LNCAP (cell line): ENCODE data around the gene ELFN1.

ENCODE experiments used
- TF ChIP-seq, protein P1 (sequence below): fragments of 450-650 bp; IDR thresholded peaks from 2 replicates; pipeline ENCODE4 v1.5.1; 2017; ENCODE audit warnings: mild to moderate bottlenecking

ELFN1 gene

DNA sequence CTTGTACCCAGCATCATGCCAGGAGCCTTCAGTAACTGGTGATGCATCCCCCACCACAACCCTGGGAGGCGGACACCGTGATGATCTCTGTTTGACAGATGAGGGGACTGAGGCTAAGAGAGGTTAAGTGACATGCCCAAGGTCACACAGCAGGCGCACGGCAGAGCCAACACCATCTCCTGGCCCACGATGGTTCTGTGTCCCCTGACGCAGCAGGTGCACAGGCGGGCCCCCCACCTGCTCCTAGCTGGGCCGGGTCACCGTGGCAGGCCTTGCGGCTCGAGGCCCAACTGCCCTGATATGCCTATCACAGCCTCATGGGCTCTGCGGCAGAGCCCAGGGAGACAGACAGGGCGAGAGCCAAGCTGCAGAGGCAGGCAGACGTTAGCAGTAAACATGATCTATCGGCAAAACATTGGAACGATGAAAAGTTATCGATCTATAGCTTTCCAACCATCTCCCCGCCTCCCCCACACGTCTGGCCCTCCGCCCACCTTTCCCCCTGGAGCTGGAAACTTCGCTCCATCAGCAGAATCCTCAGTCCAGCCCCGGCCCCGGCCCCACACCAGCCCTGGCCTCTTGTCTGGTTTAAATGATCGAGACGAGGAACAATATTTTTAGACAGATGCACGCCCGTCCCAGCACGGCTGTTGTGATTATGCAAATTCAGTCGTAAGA lies 65.9 kb downstream of the ELFN1 start:
- TF ChIP-seq, protein P1, sequence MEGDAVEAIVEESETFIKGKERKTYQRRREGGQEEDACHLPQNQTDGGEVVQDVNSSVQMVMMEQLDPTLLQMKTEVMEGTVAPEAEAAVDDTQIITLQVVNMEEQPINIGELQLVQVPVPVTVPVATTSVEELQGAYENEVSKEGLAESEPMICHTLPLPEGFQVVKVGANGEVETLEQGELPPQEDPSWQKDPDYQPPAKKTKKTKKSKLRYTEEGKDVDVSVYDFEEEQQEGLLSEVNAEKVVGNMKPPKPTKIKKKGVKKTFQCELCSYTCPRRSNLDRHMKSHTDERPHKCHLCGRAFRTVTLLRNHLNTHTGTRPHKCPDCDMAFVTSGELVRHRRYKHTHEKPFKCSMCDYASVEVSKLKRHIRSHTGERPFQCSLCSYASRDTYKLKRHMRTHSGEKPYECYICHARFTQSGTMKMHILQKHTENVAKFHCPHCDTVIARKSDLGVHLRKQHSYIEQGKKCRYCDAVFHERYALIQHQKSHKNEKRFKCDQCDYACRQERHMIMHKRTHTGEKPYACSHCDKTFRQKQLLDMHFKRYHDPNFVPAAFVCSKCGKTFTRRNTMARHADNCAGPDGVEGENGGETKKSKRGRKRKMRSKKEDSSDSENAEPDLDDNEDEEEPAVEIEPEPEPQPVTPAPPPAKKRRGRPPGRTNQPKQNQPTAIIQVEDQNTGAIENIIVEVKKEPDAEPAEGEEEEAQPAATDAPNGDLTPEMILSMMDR: no peak

DNA sequence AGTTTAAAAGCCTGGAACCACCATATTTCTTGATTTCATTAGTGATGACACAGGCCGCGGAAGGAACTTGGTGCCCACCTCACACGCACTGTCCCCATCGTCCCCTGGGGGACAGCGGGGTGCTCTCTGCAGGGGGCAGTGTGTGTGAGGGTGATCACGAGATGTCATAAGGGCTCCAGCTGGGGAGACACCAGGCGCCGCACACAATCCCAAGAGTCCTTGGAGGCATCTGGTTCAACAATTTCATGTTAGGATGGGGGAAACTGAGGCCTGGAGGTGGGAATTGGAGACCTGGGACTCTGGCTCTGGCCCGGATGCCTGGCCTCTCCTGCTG lies 66.4 kb downstream of the ELFN1 start:
- TF ChIP-seq, protein P1: no peak

DNA sequence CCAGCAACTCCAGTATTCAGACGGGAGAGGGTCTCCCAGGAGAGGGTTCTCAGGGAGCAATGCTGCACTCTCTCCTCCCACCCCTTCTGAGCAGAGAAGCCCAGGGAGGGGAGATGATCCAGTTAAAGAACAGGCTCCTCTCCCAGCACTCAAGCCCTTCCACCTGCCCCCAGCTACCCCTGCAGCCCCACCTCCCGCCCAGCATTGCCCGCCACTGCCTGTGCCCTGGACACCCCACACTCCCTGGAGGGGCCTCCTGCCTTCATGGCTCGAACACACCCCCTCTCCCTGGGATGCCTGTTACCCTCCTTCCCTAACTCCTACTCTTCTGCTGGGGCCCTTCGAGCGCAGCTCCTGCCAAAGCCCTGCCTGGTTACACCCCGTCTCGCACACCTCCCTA lies 66.8 kb downstream of the ELFN1 start:
- TF ChIP-seq, protein P1: no peak

GRCh38 chr7:1737523-1737922 lies 67.4 kb downstream of the ELFN1 start:
- TF ChIP-seq, protein P1: no peak

DNA sequence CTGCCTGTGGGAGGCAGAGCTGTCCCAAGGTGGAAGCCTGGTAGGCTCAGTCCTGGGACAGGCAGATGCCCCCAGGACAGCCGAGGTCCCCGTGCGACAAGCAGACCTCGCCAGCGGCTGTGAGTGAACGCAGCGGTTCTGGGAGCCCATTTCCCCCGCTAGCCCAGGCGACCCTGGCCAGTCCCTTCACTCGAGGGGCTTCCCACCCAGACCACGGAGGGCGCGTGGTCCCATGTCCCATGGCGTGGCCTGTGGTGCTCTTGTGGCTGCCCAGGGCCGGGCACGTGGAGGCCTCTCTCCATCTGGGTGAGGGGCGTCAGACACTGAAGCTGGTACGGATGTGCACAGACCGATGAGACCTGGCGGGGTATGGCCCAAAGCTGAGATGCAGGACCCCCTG lies 67.9 kb downstream of the ELFN1 start:
- TF ChIP-seq, protein P1: no peak

GRCh38 chr7:1738511-1738910 lies 68.4 kb downstream of the ELFN1 start:
- TF ChIP-seq, protein P1: no peak

DNA sequence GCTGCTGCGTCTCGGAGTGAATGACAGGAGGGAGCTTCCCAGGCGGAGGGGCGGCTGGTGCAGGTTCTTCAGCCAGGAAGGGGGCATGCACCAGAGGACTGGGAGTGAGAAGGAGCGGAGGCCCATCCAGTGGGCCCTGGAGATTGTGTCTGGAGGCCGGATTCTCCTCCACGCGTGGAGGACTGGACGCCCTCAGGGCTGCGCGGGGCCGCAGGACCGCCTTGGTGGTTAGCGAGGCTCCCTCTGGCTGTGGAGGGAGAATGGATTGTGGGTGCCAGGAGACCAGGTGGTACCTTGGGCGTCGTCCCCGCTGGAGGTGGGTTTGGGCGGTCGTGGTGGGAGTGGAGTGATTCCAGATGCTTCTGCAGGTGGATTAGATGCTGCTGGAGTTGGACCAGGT lies 68.9 kb downstream of the ELFN1 start:
- TF ChIP-seq, protein P1: no peak

- TF ChIP-seq, protein P1: no peak
Observed at GRCh38 chr7:1739593-1739992, 69.5 kb downstream of the ELFN1 start.
